Astrocyte (in vitro differentiated cells and primary cell): Measurements from ENCODE around the gene TCAF1. TPM values are rescaled to one million over a fixed set of nuclear protein-coding genes. Genes with fewer than 3 reads are reported as not detected.
A peak's percentile ranks its signal among the peaks of the same experiment; 100 is the strongest.

Experiments
- DNase-seq: peaks from one replicate; pipeline ENCODE4 v3.0.0-alpha.2; 2010; ENCODE audit warnings: low read depth
- FAIRE-seq: peaks from 2 replicates; lab custom pipeline; 2011; peaks lifted over from hg19 to GRCh38; lab: Jason Lieb, UNC
- H2AFZ ChIP-seq: 2 replicates; pipeline ENCODE4 v1.6.0; 2012; ENCODE audit warnings: low read depth, low read length, inconsistent platforms
- H3K27ac ChIP-seq: 2 replicates; pipeline ENCODE4 v1.5.1; 2011; ENCODE audit warnings: low read depth, low read length, inconsistent platforms
- H3K27me3 ChIP-seq: 2 replicates; pipeline ENCODE4 v1.6.0; 2011; ENCODE audit warnings: low read length, inconsistent platforms; ENCODE audit not compliant: insufficient read depth
- H3K36me3 ChIP-seq: 2 replicates; pipeline ENCODE4 v1.5.1; 2011; ENCODE audit warnings: low read length, inconsistent platforms; ENCODE audit not compliant: insufficient read depth
- H3K4me1 ChIP-seq: 2 replicates; pipeline ENCODE4 v1.5.1; 2011; ENCODE audit warnings: low read length, inconsistent platforms; ENCODE audit not compliant: insufficient read depth
- H3K4me2 ChIP-seq: 2 replicates; pipeline ENCODE4 v1.6.0; 2012; ENCODE audit warnings: low read length, inconsistent platforms
- H3K4me3 ChIP-seq: 2 replicates; pipeline ENCODE4 v1.5.1; 2011; ENCODE audit warnings: low read depth, mild to moderate bottlenecking, low read length, inconsistent platforms; ENCODE audit not compliant: insufficient read depth
- H3K79me2 ChIP-seq: 2 replicates; pipeline ENCODE4 v1.6.0; 2012; ENCODE audit warnings: mild to moderate bottlenecking, low read length, inconsistent platforms; ENCODE audit not compliant: insufficient read depth
- H3K9ac ChIP-seq: 2 replicates; pipeline ENCODE4 v1.6.0; 2012; ENCODE audit warnings: mild to moderate bottlenecking, low read length, inconsistent platforms
- H3K9me3 ChIP-seq: 2 replicates; pipeline ENCODE4 v1.5.1; 2012; ENCODE audit warnings: low read depth, mild to moderate bottlenecking, low read length, inconsistent platforms; ENCODE audit not compliant: insufficient read depth
- H4K20me1 ChIP-seq: 2 replicates; pipeline ENCODE4 v1.6.0; 2012; ENCODE audit warnings: low read length, inconsistent platforms; ENCODE audit not compliant: insufficient read depth
- H3K27ac Mint-ChIP-seq: one replicate; pipeline ENCODE4 v1.8.0; 2021; ENCODE audit warnings: mild to moderate bottlenecking, mixed read lengths; ENCODE audit not compliant: unreplicated experiment
- H3K27me3 Mint-ChIP-seq: one replicate; pipeline ENCODE4 v1.8.0; 2021; ENCODE audit warnings: low read depth, mixed read lengths; ENCODE audit not compliant: unreplicated experiment
- H3K36me3 Mint-ChIP-seq: one replicate; pipeline ENCODE4 v1.8.0; 2021; ENCODE audit warnings: low read depth, mixed read lengths; ENCODE audit not compliant: unreplicated experiment
- H3K4me1 Mint-ChIP-seq: one replicate; pipeline ENCODE4 v1.8.0; 2021; ENCODE audit warnings: low read depth, mixed read lengths; ENCODE audit not compliant: unreplicated experiment
- H3K4me3 Mint-ChIP-seq: one replicate; pipeline ENCODE4 v1.8.0; 2021; ENCODE audit warnings: mild to moderate bottlenecking, moderate library complexity, mixed read lengths; ENCODE audit not compliant: unreplicated experiment
- H3K9me3 Mint-ChIP-seq: one replicate; pipeline ENCODE4 v1.8.0; 2021; ENCODE audit warnings: mild to moderate bottlenecking, mixed read lengths; ENCODE audit not compliant: unreplicated experiment
- CTCF ChIP-seq: IDR thresholded peaks from 2 replicates; pipeline ENCODE4 v1.5.1; 2011; ENCODE audit warnings: low read depth, mild to moderate bottlenecking, inconsistent platforms, low read length, moderate library complexity; ENCODE audit not compliant: insufficient read depth
- EZH2 ChIP-seq: IDR thresholded peaks from 2 replicates; pipeline ENCODE4 v1.6.1; 2012; ENCODE audit warnings: mild to moderate bottlenecking, low read length, inconsistent platforms; ENCODE audit not compliant: insufficient read depth
- total RNA-seq: library from RNA; stranded (reverse); gene quantifications from 2 replicates; pipeline ENCODE4 v1.2.1, GENCODE V29; 2021

Gene TCAF1
- total RNA-seq, 1 donor from 2014 or later: 90.8 TPM

- H3K36me3 ChIP-seq: no peaks in the 10 kb centered on the region
- peaks cover 11% of the 10 kb centered on the region for H4K20me1 ChIP-seq
- peaks cover 4% of the 10 kb centered on the region for H3K9me3 Mint-ChIP-seq
- no peak overlapping the region for H3K27ac Mint-ChIP-seq
- DNase-seq: no peak
- H3K27me3 ChIP-seq: no peaks in the 10 kb centered on the region
- peaks cover 12% of the 10 kb centered on the region for H3K4me1 Mint-ChIP-seq
- H3K4me1 ChIP-seq: peaks cover 9% of the 10 kb centered on the region
- H3K4me2 ChIP-seq: no peak overlapping the region
- no peak overlapping the region for H3K4me3 ChIP-seq
- TF ChIP-seq CTCF (no peak), EZH2 (no peak)
- H3K4me3 Mint-ChIP-seq: no peak overlapping the region
- no peak overlapping the region for H2AFZ ChIP-seq
- no peak overlapping the region for H3K9ac ChIP-seq
- H3K27ac ChIP-seq: no peak overlapping the region
- H3K36me3 Mint-ChIP-seq: peaks cover 3% of the 10 kb centered on the region
- H3K27me3 Mint-ChIP-seq: no peaks in the 10 kb centered on the region
- H3K79me2 ChIP-seq: peaks cover 68% of the 10 kb centered on the region
- no peak for FAIRE-seq
- no peaks in the 10 kb centered on the region for H3K9me3 ChIP-seq
These were observed 15.0 kb downstream of the TCAF1 start for GRCh38 chr7:143886826-143887477.

GRCh38 chr7:143885951-143886350 is 16.0 kb downstream of the TCAF1 start:
- Mint-ChIP-seq H3K36me3 (peaks cover 5% of the 10 kb centered on the region), H3K4me1 (peaks cover 13% of the 10 kb centered on the region), H3K9me3 (peaks cover 4% of the 10 kb centered on the region), H3K27ac (no peak overlapping the region), H3K4me3 (peak overlapping the region; percentile 57), H3K27me3 (no peaks in the 10 kb centered on the region)
- H3K27ac ChIP-seq: no peak overlapping the region
- no peak overlapping the region for H3K9ac ChIP-seq
- no peak overlapping the region for H3K4me2 ChIP-seq
- H3K79me2 ChIP-seq: peaks cover 71% of the 10 kb centered on the region
- H3K36me3 ChIP-seq: no peaks in the 10 kb centered on the region
- H3K9me3 ChIP-seq: no peaks in the 10 kb centered on the region
- no peak for FAIRE-seq
- DNase-seq: no peak
- no peaks in the 10 kb centered on the region for H3K27me3 ChIP-seq
- H3K4me1 ChIP-seq: peaks cover 9% of the 10 kb centered on the region
- TF ChIP-seq EZH2: no peak
- TF ChIP-seq CTCF: no peak
- H3K4me3 ChIP-seq: peak overlapping the region; percentile 90
- H2AFZ ChIP-seq: no peak overlapping the region
- peaks cover 21% of the 10 kb centered on the region for H4K20me1 ChIP-seq

GRCh38 chr7:143884969-143885559 is 16.9 kb downstream of the TCAF1 start:
- peaks cover 10% of the 10 kb centered on the region for H3K4me1 Mint-ChIP-seq

More at GRCh38 chr7:143884969-143885559, 16.9 kb downstream of the TCAF1 start:
- peak overlapping the region; percentile 96 for H3K4me2 ChIP-seq
- no peaks in the 10 kb centered on the region for H3K27me3 Mint-ChIP-seq
- peak overlapping the region; percentile 90 for H3K4me3 Mint-ChIP-seq
- H3K9me3 ChIP-seq: no peaks in the 10 kb centered on the region
- peaks cover 4% of the 10 kb centered on the region for H3K9me3 Mint-ChIP-seq
- peaks cover 2% of the 10 kb centered on the region for H3K36me3 Mint-ChIP-seq
- H3K4me3 ChIP-seq: peak overlapping the region; percentile 90
- peaks cover 71% of the 10 kb centered on the region for H3K79me2 ChIP-seq
- H4K20me1 ChIP-seq: peaks cover 24% of the 10 kb centered on the region
- peak overlapping the region; percentile 92 for H3K9ac ChIP-seq
- no peaks in the 10 kb centered on the region for H3K27me3 ChIP-seq
- H3K27ac ChIP-seq: peak overlapping the region; percentile 78
- H2AFZ ChIP-seq: peak overlapping the region; percentile 98
- no peak for FAIRE-seq
- DNase-seq: peak; percentile 63
- no peaks in the 10 kb centered on the region for H3K36me3 ChIP-seq
- peak overlapping the region; percentile 58 for H3K27ac Mint-ChIP-seq
- H3K4me1 ChIP-seq: peaks cover 9% of the 10 kb centered on the region
- TF ChIP-seq CTCF: no peak
- TF ChIP-seq EZH2: no peak
